GM18499 (cell line): ENCODE results near the gene POU1F1.
"Not testable (repeated sequence)": the region's sequence is repeated elsewhere in the genome, so short reads cannot be mapped to it uniquely, and the experiment has no call there.

Experiments
- ATAC-seq: cut with Tn5 transposase; IDR thresholded peaks from one replicate; pipeline ENCODE4 v1.9.1; 2021; ENCODE audit warnings: moderate number of reproducible peaks; ENCODE audit not compliant: insufficient read depth, unreplicated experiment

Gene POU1F1, protein sequence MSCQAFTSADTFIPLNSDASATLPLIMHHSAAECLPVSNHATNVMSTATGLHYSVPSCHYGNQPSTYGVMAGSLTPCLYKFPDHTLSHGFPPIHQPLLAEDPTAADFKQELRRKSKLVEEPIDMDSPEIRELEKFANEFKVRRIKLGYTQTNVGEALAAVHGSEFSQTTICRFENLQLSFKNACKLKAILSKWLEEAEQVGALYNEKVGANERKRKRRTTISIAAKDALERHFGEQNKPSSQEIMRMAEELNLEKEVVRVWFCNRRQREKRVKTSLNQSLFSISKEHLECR

DNA sequence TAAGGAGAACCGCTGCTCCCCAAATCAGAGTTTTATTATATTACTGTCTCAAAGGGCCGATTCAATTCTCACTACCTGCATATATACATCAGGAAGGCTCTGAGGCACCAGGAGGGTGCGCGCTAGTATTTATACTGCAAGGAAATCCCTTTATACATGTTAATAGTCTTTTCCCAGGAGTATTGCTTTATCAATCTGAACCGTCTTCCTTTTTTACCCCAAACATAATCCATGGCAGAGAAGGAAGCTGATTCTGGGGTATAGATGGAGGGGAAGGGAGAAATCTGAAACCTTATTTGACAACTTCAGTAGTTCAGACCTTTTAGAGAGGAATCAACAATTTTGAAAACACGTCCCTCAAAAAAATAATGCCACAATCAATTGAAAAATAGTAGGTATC, at the start of gene POU1F1:
POU1F1 (minus strand) TSS at position 101 of the 400 bp plus-strand sequence. CDS start 122 bp downstream, outside the sequence.
- no peak for ATAC-seq

DNA sequence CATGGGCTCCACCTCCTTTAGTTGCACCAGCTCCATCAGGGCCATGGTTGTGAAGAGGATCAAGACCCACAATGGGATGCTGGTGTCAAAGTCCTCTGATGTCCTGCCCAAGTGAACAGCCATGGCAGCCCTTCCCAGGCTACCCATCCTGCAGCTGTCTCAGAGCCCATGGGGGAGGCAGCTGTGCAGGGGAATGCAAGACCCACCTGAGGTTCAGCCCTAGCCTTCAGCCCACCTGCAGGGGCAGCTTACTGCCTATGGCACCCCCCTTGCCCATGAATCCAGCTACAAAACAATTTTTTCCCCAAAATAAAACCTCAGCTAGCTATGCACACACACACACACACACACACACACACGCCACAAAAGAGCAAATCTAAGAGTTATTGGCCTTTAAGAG, 48.2 kb upstream of the POU1F1 start:
- ATAC-seq: no peak

DNA sequence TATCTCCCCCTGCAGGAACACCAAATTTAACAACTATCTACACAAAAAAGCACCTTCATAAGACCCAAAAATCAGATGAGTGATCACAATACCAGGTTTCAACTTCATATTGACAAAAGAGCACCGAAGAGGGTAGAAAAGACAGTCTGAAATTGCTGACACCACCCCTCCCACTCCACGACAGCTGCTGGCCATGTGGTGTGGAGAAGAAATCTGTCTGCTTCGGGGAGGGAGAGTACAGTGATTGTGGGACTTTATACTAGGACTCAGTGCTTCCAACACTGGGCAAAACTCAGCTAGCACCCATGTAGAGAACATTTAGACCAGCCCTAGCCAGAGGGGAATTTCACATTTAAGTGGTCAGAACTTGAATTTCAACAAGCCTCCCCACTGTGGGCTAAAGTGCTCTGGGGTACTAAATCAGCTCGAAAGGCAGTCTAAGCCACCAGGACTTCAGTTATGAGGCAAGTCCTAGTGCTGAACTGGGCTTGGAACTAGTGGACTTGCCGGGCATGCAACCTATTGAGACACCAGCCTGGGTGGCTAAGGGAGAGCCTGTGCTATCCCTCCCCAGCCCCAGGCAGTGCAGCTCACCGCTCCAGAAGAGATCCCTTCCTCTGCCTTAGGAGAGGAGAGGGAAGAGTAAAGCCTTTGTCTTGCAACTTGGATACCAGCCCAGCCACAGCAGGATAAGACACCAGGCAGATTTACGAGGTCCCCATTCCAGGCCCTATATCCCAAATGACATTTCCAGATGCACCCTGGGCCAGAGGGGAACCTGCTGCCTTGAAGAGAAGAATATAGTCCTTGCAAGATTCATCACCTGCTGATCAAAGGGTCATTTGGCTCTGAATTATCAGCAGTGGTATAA, 44.6 kb upstream of the POU1F1 start:
- no peak for ATAC-seq

DNA sequence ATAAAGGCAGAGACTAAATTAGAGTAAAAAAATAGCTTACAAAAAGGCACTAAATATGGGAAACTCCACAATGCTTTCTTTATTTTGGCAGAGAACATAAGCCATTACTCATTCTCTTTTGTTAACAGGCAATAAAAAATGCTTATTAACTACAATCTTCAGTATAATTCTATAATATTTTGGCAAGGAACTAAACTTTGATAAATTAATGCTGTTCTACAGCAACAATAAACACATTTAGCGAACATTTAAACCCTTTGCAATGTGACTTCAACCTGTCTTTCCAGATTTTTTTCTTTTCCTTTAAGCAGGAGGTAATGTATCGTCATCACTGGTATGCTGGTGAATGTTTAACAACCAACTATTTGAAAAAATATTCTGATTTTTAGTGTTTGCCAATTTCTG, 42.2 kb upstream of the POU1F1 start:
- no peak for ATAC-seq

DNA sequence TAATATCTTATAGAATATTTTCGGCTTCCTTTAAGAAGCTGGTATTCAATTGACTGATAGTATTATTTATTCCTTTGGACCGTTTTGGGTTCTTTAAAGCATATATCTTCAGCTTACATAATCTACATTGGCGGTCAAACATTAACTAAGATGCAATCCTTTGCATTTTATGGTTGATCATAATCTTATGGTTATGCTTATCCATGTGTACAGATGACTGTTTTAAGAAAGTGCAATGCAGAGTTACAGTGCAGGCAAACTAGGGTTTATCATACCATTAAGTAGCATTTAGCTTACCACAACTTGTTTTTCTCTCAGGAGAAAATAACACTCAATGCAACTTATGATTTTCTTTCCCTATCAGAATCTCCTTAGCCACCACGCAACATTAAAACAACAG, 41.4 kb upstream of the POU1F1 start:
- ATAC-seq: no peak

DNA sequence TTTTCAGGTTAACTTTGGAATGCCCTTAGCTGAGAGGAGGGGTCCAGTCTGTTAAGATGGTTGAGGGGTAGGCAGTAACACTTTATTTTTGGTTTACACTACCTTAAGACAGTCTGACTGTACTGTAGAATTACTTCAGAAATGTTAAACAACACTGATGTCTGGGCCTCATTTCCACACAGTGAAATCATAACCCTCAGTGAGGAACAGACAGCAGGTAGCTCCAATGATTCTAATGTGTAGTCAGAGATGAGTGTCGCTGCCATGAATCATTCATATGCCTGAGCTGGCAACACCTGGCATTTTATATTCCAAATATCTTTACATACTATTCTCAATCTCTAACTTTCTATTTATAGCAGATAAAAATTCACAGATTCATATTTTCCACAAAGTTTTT, 37.3 kb upstream of the POU1F1 start:
- no peak for ATAC-seq

DNA sequence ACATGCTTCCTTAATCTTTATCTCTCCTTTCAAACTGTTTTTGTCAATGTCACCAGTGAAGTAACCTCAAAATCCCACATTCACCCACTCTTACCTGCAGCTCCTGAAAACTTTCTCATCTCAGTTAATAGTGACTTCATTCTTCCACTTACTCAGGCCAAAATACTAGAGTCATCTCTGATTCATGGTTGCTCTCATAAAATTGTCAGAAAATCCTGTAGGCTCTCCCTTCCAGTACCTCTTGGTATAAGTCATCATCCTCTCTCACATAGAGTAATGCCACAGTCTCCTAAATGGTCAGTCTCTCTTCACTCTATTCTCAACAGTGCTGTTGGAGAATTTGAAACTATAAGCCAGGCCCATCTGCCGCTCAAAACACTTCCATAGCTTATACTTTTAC, 34.9 kb upstream of the POU1F1 start:
- ATAC-seq: no peak

DNA sequence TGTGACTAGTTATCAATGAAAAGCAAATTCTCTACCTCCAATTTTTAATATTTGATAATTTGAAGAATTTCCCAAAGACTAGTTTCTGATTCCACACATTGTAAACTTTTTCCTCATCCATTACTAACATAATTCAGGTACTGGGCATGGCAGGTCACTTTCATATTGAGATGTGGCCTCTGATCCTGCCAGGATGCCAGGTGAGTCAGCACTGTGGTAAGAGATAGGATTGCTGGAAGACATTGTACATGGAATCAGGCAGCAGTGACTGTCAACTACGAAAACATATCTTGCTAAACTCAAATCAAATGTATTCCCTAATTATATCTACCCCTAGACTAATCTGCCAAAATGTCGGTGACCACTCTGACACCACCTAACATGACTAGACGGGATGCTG, 33.2 kb upstream of the POU1F1 start:
- no peak for ATAC-seq

DNA sequence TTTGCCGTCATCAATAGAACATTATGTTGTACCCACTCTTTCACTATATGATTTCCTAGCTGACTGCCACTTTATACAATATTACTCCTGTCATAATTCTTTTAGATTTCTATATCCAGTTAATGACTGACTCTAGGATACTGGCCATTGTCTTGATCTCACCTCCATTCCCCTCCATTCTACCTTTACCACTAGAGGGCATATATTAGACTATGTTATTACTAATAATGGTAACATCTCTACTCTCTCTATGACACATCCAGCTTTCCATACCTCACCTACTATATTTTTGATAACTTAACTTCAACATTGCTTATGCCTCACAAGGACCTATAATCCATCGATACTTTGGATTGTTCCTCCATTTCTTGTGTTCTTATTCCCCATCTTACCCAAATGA, 31.4 kb upstream of the POU1F1 start:
- ATAC-seq: no peak

DNA sequence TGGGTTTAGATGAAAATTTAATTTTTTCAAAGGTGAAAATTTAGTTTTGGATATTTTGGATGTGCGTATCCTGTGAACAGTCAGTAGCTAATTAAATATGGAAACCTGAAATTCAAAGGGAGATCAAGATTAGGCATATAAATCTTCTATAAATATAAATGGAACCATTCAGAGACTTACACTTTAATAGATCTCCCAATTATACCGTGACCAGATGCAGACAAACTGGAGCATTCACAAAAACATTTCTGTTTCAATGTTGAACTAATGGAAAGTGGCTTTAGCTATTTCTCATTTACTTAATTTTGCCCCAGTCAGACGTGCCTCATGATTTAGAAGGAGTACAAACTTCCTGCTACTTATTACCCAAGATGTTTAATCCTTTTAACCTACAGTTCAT, 29.1 kb upstream of the POU1F1 start:
- no peak for ATAC-seq

DNA sequence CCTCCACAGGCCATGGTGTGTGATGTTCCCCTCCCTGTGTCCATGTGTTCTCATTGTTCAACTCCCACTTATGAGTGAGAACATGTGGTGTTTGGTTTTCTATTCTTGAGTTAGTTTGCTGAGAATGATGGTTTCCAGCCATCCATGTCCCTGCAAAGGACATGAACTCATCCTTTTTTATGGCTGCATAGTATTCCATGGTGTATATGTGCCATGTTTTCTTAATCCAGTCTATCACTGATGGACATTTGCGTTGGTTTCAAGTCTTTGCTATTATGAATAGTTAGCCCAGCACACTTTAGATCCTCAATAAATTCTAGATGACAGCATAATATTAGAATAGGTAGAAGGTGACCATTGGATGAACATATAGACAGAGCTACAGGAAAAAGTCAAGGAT, 28.6 kb upstream of the POU1F1 start:
- ATAC-seq: not testable (repeated sequence)

DNA sequence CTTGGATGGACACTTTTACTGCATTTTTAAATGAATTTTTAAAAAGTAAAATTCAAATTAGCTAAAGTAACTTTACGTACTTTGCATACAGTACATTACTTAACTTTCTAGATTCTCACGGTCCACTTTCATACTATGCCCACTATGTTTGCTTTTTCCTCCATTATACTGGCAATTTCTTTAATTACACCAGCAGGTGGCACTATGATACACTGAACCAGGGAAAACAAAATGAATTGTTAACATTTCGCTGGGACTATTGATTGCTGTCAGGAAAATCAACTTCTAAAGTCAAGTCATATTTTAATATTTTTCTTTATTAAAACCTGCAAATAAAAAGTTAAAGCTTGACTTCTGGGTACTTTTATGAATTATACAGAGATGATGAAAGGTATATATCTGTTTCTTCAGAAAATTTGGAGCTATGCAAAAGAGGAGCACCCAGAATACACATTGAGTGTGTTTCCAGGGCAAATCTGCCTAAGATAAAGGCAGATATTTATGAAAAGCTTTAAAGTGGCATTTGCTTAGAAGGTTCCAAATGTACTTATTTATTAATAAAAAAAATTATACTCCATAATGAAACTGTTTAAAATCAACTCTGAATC, 21.8 kb upstream of the POU1F1 start:
- ATAC-seq: peak; percentile 85

DNA sequence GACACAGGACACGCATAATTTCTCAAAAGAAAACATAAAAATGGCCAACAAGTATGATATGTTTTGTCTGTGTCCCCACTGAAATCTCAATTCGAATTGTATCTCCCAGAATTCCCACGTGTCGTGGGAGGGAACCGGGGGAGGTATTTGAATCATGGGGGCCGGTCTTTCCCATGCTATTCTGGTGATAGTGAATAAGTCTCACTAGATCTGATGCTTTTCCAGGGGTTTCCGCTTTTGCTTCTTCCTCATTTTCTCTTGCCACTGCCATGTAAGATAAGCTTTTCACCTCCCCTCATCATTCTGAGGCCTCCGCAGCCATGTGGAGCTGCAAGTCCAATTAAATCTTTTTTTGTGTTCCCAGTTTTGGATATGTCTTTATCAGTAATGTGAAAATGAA, 12.1 kb upstream of the POU1F1 start:
- no peak for ATAC-seq

DNA sequence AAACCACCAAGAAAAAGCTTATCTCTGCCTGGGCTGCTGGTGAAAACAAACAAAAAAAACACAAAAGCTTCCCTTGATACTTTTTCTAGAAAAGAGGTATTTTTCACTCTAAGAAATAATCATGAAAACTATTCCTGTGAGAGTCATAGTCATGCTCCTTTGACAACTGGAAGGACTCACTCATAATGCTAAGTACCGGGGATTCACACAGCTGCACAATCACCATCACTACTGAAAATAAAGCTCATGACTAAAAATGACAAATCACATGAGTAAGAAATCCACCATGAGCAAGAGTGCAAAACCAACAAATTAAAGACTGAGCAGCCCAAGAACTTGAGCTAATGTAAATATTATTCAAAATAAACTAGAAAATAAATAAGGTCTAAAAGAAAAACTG, 10.6 kb upstream of the POU1F1 start:
- ATAC-seq: peak; percentile 86

DNA sequence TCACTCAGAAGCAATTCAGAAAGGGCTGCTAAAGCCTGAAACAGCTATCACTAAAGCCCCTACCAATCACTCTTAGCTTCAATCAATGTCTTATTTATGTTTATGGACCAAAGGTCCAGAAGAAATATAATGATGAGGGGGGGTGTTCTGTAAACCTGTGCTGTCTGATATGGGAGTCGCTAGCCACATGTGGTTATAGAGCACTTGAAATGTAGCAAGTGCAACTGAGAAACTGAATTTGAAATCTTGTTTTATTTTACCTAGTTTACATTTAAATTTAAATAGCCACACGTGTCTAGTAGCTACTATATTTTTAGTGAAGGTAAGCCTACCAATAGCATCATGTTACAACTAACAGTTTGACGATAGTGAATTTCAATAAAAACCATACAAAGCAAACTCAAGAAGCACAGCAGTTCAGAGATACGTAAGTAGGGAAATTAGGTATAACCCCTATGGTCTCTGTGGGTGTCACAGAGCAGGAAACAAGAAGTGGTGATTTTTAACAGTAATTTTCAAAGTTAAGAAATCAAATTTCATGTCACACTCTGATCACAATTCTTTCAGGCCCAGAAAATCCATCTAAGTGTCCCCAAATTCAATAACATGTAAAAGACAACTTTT, 3.6 kb downstream of the POU1F1 start:
- ATAC-seq: peak; percentile 93

DNA sequence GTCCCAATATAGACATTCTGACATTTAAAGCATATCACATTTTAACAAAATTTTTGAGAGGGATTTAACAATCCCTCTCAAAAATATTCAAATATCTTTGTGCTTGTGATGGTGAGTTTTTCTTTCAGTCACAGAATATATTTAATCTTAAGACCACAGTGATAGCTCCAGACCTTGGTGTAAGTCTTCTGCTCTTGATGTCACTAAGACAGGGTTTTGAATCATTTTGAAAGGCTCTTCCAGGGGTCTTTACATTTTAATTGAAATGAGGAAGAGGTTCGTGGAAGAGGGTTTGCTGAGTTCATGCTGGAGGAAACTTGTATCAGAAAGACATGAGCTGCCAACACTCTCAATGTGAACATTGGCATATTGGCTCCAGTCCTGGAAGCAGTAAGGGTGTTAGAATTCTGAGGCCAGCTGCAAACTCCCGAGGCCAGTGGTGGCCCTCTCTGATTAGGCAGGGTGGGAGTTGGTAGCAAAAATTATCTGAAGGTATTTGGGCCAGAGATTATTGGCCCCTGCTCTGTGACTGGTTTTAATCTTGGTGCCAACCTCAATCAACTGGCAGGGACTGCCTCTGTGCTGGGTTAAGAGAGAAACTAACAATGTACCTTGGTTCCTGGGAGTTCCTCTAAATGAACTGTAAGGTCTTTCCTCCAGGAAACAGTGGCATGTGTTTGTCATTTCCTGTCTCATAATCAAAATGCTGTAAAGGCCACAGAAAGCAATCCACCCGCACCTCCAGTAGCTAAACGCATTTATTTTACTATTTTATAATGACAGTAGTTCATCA, 5.3 kb downstream of the POU1F1 start:
- no peak for ATAC-seq

DNA sequence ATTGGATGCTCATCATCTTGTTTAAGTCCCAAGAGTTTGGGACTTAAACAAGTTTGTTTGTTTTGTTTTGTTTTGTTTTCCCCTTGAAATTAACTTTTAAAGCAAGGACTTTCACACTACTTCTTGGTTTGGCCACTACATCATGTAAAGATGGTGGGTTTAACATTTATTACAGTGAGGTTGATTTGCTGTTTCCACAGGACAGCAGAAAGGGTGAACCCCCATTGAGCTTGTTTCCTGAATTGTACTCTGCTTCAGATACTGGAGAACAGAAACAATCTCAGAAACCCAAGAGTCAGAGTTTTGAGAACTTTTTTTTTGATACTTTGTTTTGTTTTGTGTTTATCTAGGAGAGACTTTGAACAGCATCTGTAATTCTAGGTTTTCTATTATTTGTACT, 6.7 kb downstream of the POU1F1 start:
- ATAC-seq: no peak

DNA sequence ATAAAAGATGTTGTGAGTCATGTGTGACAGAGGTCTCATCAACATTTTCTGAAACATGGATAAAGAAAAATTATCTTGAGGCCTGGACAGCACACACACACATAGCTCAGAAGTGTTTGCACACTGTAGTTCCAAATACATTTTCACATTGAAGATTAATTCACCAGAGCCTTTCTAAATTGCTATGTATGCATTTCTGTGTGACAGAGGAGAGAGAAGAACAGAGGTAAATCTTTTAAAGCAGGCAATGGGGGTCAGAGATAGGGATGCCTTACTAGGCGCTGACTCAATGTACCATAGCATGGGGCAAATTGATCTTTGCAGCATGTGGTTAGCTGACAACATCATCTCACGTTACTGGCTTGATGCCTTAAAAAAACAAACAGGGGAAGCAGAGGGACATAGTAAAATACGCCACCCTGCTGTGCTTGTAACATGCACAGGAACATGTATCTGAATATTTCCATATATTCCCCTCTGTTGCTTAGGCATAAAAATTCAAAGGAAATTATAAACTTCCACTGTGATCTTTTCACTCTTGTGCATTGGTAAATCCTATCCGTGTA, 7.7 kb downstream of the POU1F1 start:
- no peak for ATAC-seq

DNA sequence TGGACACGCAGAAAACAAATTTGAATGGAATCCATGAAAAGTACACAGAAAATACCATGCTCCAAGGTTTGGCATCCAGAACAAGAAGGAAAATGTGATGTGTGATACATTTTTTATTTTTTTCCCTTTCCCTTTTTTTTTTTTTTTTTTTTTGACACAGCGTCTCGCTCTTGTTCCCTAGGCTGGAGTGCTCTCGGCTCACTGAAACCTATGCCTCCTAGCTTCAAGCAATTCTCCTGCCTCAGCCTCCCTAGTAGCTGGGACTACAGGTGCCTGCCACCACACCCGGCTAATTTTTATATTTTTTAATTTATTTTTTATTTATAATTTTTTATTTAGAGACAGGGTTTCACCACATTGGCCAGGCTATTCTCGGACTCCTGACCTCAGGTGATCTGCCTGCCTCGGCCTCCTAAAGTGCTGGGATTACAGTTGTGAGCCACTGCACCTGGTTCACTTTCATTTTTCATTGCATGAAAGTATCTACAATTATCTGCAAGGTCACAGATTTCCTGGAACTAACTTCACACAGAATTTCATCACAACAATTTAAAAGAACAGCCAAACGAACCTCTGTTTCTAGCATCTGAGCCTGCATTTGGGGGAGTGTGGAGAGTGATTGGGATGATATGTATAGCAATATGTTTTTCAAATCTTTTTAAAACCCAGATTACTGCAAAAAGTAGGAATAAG, 8.3 kb downstream of the POU1F1 start:
- no peak for ATAC-seq
